Lower leg skin (tissue), 3 donors: Measurements from ENCODE around the gene BMP6.

Experiments used
- CTCF ChIP-seq, 3 donors: fragments of 450-650 bp; IDR thresholded peaks; one replicate each; pipeline ENCODE4 v1.5.1; 2016; ENCODE audit warnings: antibody characterized with exemption in 3 of 3, mild to moderate bottlenecking in 3 of 3, moderate library complexity in 2 of 3
- POLR2A ChIP-seq, 2 donors: fragments of 450-650 bp; IDR thresholded peaks; one replicate each; pipeline ENCODE4 v1.6.1; 2016 to 2017; ENCODE audit warnings: antibody characterized with exemption in 2 of 2, mild to moderate bottlenecking in 1 of 2, moderate library complexity in 1 of 2

- TF ChIP-seq POLR2A (IDR thresholded peaks at IDR 0.05) (no peak), CTCF (IDR thresholded peaks at IDR 0.05) (no peak)
Observed at GRCh38 chr6:7784248-7784647, 58.3 kb downstream of the BMP6 start.
